Fibroblast of lung (primary cell): ENCODE results near the gene PIK3R3.

ENCODE experiments used
- EZH2 ChIP-seq: IDR thresholded peaks from 2 replicates; pipeline ENCODE4 v1.5.1; 2012; ENCODE audit warnings: low read length, control low read depth, mild to moderate bottlenecking; ENCODE audit errors: missing control alignments
- TF ChIP-seq, protein P1 (sequence below), 2 donors: IDR thresholded peaks in 1 of 2; conservative IDR thresholded peaks in 1 of 2; 1 replicate in 1 of 2; 2 replicates in 1 of 2; pipeline ENCODE4 v1.5.1; 2011 to 2012; ENCODE audit warnings: low read length in 2 of 2, control low read depth in 1 of 2, inconsistent platforms in 1 of 2, low read depth in 1 of 2, mild to moderate bottlenecking in 1 of 2

DNA sequence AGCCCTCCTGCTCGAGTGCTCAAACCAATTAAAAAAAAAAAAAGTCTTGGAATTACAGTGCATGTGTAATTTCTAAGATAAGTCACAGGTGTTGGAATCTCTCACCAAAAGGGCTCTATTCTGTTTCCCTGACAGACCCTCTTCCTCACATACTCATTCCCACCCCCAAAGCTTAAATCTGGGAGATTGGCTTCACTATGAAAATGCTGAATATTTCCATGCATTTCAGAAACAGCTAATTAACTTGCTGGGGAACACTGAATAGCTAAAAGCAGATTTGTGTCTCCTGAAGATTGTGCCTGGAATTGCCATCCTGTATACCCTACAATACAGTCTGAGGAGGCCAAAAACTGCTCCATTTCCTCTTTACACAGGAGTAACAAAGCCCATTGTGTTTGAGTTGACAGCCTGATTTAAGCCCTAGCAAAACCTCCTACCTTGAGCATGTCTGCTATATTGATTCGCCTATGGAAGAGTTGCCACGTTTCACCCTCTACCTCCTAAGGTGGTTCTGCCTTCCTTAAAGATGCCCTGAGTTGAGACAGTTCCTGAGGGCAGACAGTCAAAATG lies 1.4 kb upstream of the PIK3R3 start:
- TF ChIP-seq, protein P1, sequence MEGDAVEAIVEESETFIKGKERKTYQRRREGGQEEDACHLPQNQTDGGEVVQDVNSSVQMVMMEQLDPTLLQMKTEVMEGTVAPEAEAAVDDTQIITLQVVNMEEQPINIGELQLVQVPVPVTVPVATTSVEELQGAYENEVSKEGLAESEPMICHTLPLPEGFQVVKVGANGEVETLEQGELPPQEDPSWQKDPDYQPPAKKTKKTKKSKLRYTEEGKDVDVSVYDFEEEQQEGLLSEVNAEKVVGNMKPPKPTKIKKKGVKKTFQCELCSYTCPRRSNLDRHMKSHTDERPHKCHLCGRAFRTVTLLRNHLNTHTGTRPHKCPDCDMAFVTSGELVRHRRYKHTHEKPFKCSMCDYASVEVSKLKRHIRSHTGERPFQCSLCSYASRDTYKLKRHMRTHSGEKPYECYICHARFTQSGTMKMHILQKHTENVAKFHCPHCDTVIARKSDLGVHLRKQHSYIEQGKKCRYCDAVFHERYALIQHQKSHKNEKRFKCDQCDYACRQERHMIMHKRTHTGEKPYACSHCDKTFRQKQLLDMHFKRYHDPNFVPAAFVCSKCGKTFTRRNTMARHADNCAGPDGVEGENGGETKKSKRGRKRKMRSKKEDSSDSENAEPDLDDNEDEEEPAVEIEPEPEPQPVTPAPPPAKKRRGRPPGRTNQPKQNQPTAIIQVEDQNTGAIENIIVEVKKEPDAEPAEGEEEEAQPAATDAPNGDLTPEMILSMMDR (conservative IDR thresholded peaks at IDR 0.05 in 1 of 2, IDR thresholded peaks at IDR 0.05 in 1 of 2; ENCODE audit: low read depth in 1 of 2, low read length in 2 of 2), result no peak
- no peak for TF ChIP-seq EZH2
